ENCODE data around the gene ARID3A. TPM values are rescaled to one million over a fixed set of nuclear protein-coding genes. Genes with fewer than 3 reads are reported as not detected.

The ARID3A gene
- total RNA-seq, 4 donors from 2014 or later, result 1.8 to 9.9 (median 7.8) TPM

DNA sequence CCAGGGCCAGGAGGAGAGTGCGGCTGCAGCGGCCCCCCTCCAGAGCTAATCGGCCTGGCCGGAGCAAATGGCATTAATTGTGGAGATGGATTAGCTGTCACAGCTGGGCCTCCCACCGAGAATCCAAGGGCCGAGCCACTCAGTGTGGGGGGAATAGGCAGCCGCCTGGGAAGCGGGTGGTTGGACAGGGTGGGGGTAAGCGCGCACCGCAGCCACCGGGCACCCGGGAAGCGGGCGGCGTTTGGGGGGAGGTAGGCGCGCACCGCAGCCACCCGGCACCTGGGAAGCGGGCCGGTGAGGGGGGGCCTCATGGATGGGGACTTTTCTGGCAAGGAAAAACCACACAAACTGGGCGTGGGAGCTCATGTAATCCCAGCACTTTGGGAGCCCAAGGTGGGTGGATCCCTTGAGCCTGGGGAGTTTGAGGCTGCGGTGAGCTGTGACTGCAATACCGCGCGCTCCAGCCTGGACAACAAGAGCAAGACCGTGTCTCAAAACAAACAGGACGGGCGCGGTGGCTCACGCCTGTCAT, 22.5 kb upstream of the ARID3A start:
- H3K27me3 ChIP-seq, result no peaks in the 10 kb centered on the region
- no peak overlapping the region for H3K4me3 ChIP-seq
- H3K36me3 ChIP-seq, result peaks cover 0 to 20% of the 10 kb centered on the region in 2 donors
- DNase-seq (no peak), ATAC-seq (no peak)
- no peak overlapping the region for H3K27ac ChIP-seq
- H3K4me1 ChIP-seq, result no peaks in the 10 kb centered on the region
- intact Hi-C loops (cut with DNase I; ENCODE audit: low total_unique reads) (no loop called here), in situ Hi-C loops (cut with MboI; ENCODE audit: low sequenced_read_pairs in 4 of 4) (no loop called here)
- no peaks in the 10 kb centered on the region for H3K9me3 ChIP-seq
- TF ChIP-seq, protein P1, sequence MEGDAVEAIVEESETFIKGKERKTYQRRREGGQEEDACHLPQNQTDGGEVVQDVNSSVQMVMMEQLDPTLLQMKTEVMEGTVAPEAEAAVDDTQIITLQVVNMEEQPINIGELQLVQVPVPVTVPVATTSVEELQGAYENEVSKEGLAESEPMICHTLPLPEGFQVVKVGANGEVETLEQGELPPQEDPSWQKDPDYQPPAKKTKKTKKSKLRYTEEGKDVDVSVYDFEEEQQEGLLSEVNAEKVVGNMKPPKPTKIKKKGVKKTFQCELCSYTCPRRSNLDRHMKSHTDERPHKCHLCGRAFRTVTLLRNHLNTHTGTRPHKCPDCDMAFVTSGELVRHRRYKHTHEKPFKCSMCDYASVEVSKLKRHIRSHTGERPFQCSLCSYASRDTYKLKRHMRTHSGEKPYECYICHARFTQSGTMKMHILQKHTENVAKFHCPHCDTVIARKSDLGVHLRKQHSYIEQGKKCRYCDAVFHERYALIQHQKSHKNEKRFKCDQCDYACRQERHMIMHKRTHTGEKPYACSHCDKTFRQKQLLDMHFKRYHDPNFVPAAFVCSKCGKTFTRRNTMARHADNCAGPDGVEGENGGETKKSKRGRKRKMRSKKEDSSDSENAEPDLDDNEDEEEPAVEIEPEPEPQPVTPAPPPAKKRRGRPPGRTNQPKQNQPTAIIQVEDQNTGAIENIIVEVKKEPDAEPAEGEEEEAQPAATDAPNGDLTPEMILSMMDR (IDR thresholded peaks at IDR 0.05 in 4 of 5, conservative IDR thresholded peaks at IDR 0.05 in 1 of 5), result no peak
- TF ChIP-seq POLR2A (IDR thresholded peaks at IDR 0.05), result no peak

DNA sequence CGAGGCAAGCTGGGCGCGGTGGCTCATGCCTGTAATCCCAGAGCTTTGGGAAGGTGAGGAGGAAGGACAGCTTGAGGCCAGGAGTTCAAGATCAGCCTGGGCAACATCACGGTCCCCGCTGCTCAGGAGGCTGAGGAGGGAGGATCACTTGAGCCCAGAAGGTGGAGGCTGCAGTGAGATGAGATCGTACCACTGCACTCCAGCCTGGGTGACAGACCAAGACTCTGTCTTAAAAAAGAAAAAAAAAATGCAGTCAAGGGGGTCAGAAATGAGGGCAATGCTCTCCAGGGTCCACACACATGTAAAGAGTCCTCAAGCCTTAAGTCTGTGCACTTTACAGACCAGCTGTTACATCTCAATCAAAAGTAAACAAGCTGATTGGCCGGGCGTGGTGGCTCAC, 21.3 kb upstream of the ARID3A start:
- H3K4me3 ChIP-seq, result no peak overlapping the region
- no peak overlapping the region for H3K27ac ChIP-seq
- no peaks in the 10 kb centered on the region for H3K27me3 ChIP-seq
- intact Hi-C loops (cut with DNase I; ENCODE audit: low total_unique reads) (no loop called here), in situ Hi-C loops (cut with MboI; ENCODE audit: low sequenced_read_pairs in 4 of 4) (no loop called here)
- TF ChIP-seq, protein P1 (IDR thresholded peaks at IDR 0.05 in 4 of 5, conservative IDR thresholded peaks at IDR 0.05 in 1 of 5), result no peak
- H3K9me3 ChIP-seq, result no peaks in the 10 kb centered on the region
- DNase-seq (no peak), ATAC-seq (no peak)
- no peaks in the 10 kb centered on the region for H3K4me1 ChIP-seq
- peaks cover 0 to 8% of the 10 kb centered on the region in 2 donors for H3K36me3 ChIP-seq

DNA sequence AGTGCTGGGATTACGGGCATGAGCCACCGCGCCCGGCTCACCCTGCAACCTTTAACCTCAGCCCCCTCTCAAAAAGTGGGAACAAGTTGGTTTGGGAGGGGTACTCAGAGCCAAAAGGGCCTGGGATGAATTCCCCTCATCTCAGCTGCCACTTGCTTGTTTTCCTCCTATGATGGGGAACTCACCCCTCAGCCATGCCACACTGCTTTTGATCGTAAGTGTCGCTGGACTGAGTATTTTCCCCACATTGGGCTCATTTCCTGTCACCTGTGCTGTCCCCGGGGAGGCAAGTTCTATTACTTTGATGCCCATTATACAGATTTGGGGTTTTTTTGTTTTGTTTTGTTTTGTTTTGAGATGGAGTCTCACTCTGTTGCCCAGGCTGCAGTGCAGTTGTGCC, 19.4 kb upstream of the ARID3A start:
- Histone ChIP-seq H3K27ac (no peak overlapping the region), H3K36me3 (peaks cover 0 to 5% of the 10 kb centered on the region in 2 donors), H3K4me3 (no peak overlapping the region), H3K9me3 (no peaks in the 10 kb centered on the region), H3K27me3 (no peaks in the 10 kb centered on the region), H3K4me1 (no peaks in the 10 kb centered on the region)
- no peak for DNase-seq
- no peak for ATAC-seq
- in situ Hi-C loops (cut with MboI; ENCODE audit: low sequenced_read_pairs in 4 of 4) (no loop called here), intact Hi-C loops (cut with DNase I; ENCODE audit: low total_unique reads) (no loop called here)
- TF ChIP-seq POLR2A (IDR thresholded peaks at IDR 0.05), result no peak
- TF ChIP-seq, protein P1 (IDR thresholded peaks at IDR 0.05 in 4 of 5, conservative IDR thresholded peaks at IDR 0.05 in 1 of 5), result no peak

DNA sequence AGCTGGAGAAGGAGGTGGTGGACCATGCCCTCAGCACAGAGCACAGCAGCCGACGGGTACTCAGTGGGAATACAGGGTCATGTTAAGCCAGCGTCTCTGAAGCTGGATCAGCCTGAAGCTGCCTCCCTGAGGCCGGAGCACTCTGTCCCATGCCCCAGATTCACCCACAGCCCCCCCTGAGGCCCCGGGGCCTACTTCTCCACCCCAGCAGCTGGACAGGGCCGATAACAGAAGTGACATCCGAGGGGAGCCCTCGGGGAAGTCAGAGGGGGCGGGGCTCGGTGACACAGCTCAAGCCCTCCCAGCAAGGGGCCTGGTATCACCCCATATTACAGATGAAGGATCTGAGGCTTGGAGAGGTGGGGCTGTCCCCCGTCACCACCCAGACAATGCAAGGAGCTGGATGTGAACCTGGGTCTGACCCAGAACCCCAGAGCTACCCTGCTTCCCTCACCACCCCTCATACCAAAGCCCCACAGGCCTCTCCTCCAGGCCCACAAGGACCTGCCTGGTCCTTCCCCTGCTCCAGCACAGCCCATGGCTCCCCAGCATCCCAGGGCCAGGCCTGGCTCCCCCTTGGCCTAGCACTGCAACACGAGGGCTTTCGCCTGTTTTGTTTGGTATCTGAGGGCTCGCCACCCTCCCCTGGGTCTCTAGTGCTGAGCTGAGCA, 18.5 kb upstream of the ARID3A start:
- Histone ChIP-seq H3K4me1 (peaks cover 0 to 3% of the 10 kb centered on the region in 2 donors), H3K9me3 (no peaks in the 10 kb centered on the region), H3K36me3 (no peaks in the 10 kb centered on the region), H3K4me3 (no peak overlapping the region), H3K27me3 (no peaks in the 10 kb centered on the region), H3K27ac (no peak overlapping the region)
- ATAC-seq (no peak), DNase-seq (no peak)
- in situ Hi-C loops (cut with MboI; ENCODE audit: low sequenced_read_pairs in 4 of 4) (no loop called here), intact Hi-C loops (cut with DNase I; ENCODE audit: low total_unique reads) (no loop called here)
- no peak for TF ChIP-seq POLR2A (IDR thresholded peaks at IDR 0.05)
- TF ChIP-seq, protein P1 (IDR thresholded peaks at IDR 0.05 in 4 of 5, conservative IDR thresholded peaks at IDR 0.05 in 1 of 5), result no peak

Measured in gastrocnemius medialis (tissue), 4 donors.